Memory B cell (primary cell): ENCODE results near the gene OSBPL10.
"Not testable (repeated sequence)": the region's sequence is repeated elsewhere in the genome, so short reads cannot be mapped to it uniquely, and the experiment has no call there.

Source experiments
- ATAC-seq: fragments of 150-1000 bp; cut with Tn5 transposase; 2 replicates; pipeline ENCODE4 v1.10.0; 2021; ENCODE audit warnings: low read depth, mild to moderate bottlenecking, moderate library complexity
- DNase-seq, 2 donors: peaks; one replicate each; pipeline ENCODE4 v3.0.0; 2022; ENCODE audit warnings: low spot score in 2 of 2
- H3K27ac Mint-ChIP-seq: one replicate; pipeline ENCODE4 v1.8.0; 2022; ENCODE audit warnings: mild to moderate bottlenecking, moderate library complexity, mixed read lengths
- H3K27me3 Mint-ChIP-seq: one replicate; pipeline ENCODE4 v1.8.0; 2022; ENCODE audit warnings: mixed read lengths
- H3K36me3 Mint-ChIP-seq: one replicate; pipeline ENCODE4 v1.8.0; 2022; ENCODE audit warnings: mild to moderate bottlenecking, mixed read lengths
- H3K4me1 Mint-ChIP-seq: one replicate; pipeline ENCODE4 v1.8.0; 2022; ENCODE audit warnings: mixed read lengths
- H3K4me3 Mint-ChIP-seq: one replicate; pipeline ENCODE4 v1.8.0; 2022; ENCODE audit warnings: mild to moderate bottlenecking, moderate library complexity, mixed read lengths
- H3K9me3 Mint-ChIP-seq: one replicate; pipeline ENCODE4 v1.8.0; 2022; ENCODE audit warnings: mixed read lengths

Gene OSBPL10

DNA sequence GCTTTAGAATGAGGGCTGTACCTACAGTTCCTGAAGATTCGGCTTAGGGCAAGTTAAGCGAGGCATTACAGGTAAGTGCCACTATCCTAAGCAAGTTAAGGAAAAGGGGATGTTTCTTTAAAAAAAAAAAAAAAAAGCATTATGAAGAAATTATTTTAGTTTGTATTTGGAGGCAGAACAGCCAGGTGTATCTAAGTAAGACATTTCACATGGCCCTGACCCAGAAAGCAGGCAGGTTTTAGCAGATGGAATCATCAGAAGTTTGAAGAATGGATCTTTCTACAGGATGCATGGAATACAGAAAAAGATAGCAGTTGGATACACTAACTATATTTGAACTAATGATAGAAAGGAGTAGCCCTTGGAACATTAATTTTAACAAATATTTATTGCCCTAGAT, 105.6 kb downstream of the OSBPL10 start:
- no peak for DNase-seq
- H3K27me3 Mint-ChIP-seq: no peaks in the 10 kb centered on the region
- H3K36me3 Mint-ChIP-seq: peaks cover 53% of the 10 kb centered on the region
- H3K4me1 Mint-ChIP-seq: peaks cover 36% of the 10 kb centered on the region
- H3K4me3 Mint-ChIP-seq: no peak overlapping the region
- no peak for ATAC-seq
- H3K27ac Mint-ChIP-seq: peak overlapping the region; percentile 45
- no peaks in the 10 kb centered on the region for H3K9me3 Mint-ChIP-seq

- ATAC-seq (no peak), DNase-seq (no peak)
- H3K9me3 Mint-ChIP-seq: no peaks in the 10 kb centered on the region
- peaks cover 50% of the 10 kb centered on the region for H3K36me3 Mint-ChIP-seq
- H3K4me3 Mint-ChIP-seq: no peak overlapping the region
- no peak overlapping the region for H3K27ac Mint-ChIP-seq
- H3K27me3 Mint-ChIP-seq: no peaks in the 10 kb centered on the region
- H3K4me1 Mint-ChIP-seq: peaks cover 34% of the 10 kb centered on the region
Measured at GRCh38 chr3:31873254-31873820, 107.7 kb downstream of the OSBPL10 start.

DNA sequence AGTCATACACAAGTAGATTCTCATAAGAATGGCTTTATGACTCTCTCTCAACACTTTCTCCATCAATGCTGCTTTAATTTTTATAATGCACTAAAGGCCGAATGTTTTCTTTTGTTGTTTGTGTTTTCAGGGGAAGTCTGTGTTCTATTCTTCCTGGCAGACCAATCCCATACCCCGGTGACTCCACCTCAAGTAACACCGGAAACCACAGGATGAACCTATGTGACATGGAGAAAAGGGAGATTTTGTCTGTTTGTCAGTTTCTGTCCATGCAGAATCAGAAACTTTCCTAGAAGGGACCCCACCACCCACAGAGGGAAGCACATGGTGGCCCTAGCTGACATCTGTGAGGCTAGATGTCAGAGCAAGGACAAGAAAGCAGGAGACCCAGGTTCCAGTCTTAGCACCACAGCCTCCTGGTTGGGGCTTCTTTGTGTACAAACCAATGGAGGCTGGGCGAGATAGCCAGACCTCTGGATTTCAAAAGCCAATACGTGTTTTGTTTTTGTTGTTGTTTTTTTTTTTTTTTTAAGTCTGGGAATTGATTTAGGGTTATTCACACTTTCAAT, 109.0 kb downstream of the OSBPL10 start:
- Mint-ChIP-seq H3K27me3 (no peaks in the 10 kb centered on the region), H3K9me3 (no peaks in the 10 kb centered on the region), H3K4me1 (peaks cover 38% of the 10 kb centered on the region), H3K27ac (peak overlapping the region; percentile 87), H3K36me3 (peaks cover 49% of the 10 kb centered on the region), H3K4me3 (no peak overlapping the region)
- ATAC-seq (no peak), DNase-seq (no peak)

- Mint-ChIP-seq H3K36me3 (peaks cover 48% of the 10 kb centered on the region), H3K4me1 (peaks cover 36% of the 10 kb centered on the region)
- not testable (repeated sequence) for DNase-seq, H3K9me3 Mint-ChIP-seq, ATAC-seq, H3K27me3 Mint-ChIP-seq, H3K4me3 Mint-ChIP-seq, H3K27ac Mint-ChIP-seq
Measured at GRCh38 chr3:31870111-31870510, 111.0 kb downstream of the OSBPL10 start.

DNA sequence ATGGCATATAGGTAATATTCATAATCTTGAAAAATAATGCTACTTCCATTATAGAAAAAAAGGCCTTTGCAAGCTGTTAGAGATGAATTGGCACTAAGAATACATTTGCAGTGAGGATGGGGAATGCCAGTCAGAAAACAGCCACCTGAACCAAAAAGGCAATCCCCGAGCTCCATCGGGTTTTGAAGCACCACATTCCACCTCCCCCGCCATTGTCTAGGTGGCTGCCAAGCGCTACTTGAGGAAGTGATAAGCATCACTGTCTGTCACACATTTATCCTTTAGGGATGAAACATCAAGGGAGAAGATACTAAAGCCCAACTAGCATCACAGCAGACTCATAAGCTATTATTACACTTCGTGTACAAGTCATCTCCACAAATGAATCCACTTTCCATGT, 112.8 kb downstream of the OSBPL10 start:
- Mint-ChIP-seq H3K4me3 (no peak overlapping the region), H3K27ac (peak overlapping the region; percentile 21), H3K9me3 (no peaks in the 10 kb centered on the region)

DNA sequence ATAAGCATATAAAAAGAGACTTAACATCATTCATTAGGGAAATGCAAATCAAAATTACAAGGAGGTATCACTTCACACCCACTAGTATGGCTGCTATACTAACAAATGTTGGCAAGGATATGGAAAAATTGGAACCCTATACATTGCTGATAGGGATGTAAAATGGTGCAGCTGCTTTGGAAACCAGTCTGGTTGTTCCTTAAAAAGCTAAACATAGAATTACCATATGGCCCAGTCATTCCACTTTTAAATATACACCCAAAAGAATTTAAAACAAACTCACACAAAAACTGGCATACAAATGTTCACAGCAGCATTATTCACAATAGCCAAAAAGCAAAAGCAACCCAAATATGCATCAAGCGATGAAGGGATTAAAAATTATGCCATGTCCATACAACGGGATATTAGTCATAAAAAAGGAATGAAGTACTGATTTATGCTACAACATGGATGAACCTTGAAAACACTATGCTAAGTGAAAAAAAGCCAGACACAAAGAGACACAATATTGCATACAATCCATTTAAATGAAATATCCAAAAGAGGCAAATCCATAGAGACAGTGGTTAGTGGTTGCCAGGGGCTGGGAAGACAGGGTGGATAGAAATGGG, 118.3 kb downstream of the OSBPL10 start:
- H3K4me1 Mint-ChIP-seq: peaks cover 48% of the 10 kb centered on the region

More for the DNA sequence above, 112.8 kb downstream of the OSBPL10 start:
- DNase-seq: no peak
- Mint-ChIP-seq H3K36me3 (peaks cover 49% of the 10 kb centered on the region), H3K4me1 (peaks cover 40% of the 10 kb centered on the region), H3K27me3 (no peaks in the 10 kb centered on the region)
- no peak for ATAC-seq

DNA sequence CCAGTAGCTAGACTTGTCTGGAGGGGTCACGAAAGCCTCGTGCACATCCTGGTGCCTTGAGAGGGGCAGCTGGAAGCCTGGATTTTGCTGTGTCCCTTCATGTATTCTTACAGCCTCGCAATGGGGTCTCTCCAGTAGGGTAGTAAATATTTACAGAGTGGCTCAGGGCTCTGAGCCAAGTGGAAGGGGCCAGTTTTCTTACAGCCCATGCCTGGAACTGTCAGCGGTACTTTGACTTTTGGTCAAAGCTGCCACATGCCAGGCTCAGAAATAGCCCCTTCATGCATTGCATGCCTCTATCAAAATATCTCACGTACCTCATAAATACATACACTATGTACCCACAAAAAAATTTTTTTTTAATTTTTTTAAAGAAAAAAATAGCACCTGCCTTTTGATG, 119.2 kb downstream of the OSBPL10 start:
- H3K9me3 Mint-ChIP-seq: no peaks in the 10 kb centered on the region
- no peak overlapping the region for H3K27ac Mint-ChIP-seq
- ATAC-seq: no peak
- peak overlapping the region; percentile 14 for H3K4me3 Mint-ChIP-seq
- H3K4me1 Mint-ChIP-seq: peaks cover 44% of the 10 kb centered on the region
- peaks cover 38% of the 10 kb centered on the region for H3K36me3 Mint-ChIP-seq
- H3K27me3 Mint-ChIP-seq: no peaks in the 10 kb centered on the region
- no peak for DNase-seq

More for the DNA sequence above, 118.3 kb downstream of the OSBPL10 start:
- H3K4me3 Mint-ChIP-seq: no peak overlapping the region
- no peak for ATAC-seq
- peaks cover 43% of the 10 kb centered on the region for H3K36me3 Mint-ChIP-seq
- no peaks in the 10 kb centered on the region for H3K9me3 Mint-ChIP-seq
- H3K27me3 Mint-ChIP-seq: no peaks in the 10 kb centered on the region
- no peak for DNase-seq
- H3K27ac Mint-ChIP-seq: peak overlapping the region; percentile 4

DNA sequence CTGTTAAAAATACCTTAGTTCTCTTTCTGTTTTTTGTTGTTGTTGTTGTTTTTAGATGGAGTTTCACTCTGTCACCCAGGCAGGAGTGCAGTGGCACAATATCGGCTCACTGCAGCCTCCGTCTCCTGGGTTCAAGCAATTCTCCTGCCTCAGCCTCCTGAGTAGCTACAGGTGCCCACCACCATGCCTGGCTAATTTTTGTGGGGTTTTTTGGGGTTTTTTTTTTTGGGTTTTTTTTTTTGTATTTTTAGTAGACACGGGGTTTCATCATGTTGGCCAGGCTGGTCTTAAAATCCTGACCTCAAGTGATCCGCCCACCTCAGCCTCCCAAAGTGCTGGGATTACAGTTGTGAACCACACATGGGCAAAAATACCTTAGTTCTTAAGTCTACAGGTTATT, 120.4 kb downstream of the OSBPL10 start:
- peak overlapping the region; percentile 89 for H3K27ac Mint-ChIP-seq
- not testable (repeated sequence) for H3K9me3 Mint-ChIP-seq, ATAC-seq, H3K27me3 Mint-ChIP-seq, DNase-seq, H3K4me3 Mint-ChIP-seq
- peaks cover 33% of the 10 kb centered on the region for H3K36me3 Mint-ChIP-seq
- H3K4me1 Mint-ChIP-seq: peaks cover 42% of the 10 kb centered on the region

DNA sequence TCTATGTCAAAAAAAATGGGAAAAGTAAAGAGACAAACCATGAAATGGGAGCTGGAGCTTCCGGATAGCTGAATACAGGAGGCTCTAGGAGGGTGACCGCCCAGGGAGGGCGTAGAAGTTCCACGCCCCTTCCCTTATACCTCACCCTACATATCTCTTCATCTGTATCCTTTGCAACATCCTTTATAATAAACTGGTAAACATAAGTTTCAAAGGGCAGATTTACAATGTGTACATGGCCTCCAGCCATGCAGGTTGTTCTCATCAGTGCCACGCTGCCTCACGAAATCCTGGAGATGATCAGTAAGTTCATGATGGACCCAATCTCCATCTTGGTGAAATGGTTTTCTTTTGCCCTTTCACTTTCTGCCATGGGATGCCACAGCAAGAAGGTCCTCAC, 121.8 kb downstream of the OSBPL10 start:
- Mint-ChIP-seq H3K4me3 (no peak overlapping the region), H3K9me3 (no peaks in the 10 kb centered on the region), H3K4me1 (peaks cover 43% of the 10 kb centered on the region), H3K36me3 (peaks cover 32% of the 10 kb centered on the region), H3K27me3 (no peaks in the 10 kb centered on the region), H3K27ac (peak overlapping the region; percentile 89)
- no peak for DNase-seq
- no peak for ATAC-seq

DNA sequence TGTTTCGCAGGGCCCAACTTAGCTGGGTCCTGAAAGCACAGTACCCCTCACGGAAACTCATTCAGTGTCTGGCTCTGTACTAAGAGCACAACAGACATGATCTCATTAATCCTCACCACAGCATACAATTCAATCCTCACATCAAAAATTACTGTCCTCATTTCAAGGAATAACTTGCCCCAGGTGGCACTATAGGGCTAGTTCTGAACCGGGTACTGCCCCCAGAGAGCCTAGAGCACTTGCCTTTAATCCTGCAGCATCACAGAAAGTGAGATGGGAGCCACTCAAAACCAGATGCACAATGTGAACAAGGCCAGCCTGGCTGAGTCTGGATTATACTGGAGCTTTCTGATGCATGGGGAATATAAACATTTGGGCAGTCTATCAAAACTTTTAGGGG, 122.6 kb downstream of the OSBPL10 start:
- peak; percentile 51 for ATAC-seq

GRCh38 chr3:31853580-31853979, 127.5 kb downstream of the OSBPL10 start:
- Mint-ChIP-seq H3K27me3 (no peaks in the 10 kb centered on the region), H3K36me3 (peaks cover 33% of the 10 kb centered on the region), H3K4me1 (peaks cover 55% of the 10 kb centered on the region), H3K9me3 (no peaks in the 10 kb centered on the region), H3K27ac (peak overlapping the region; percentile 25), H3K4me3 (peak overlapping the region; percentile 52)
- peak; percentile 95 for ATAC-seq
- peak in 1 of 2 donors; percentile 14 for DNase-seq

More for the DNA sequence above, 122.6 kb downstream of the OSBPL10 start:
- H3K9me3 Mint-ChIP-seq: no peaks in the 10 kb centered on the region
- no peaks in the 10 kb centered on the region for H3K27me3 Mint-ChIP-seq
- H3K36me3 Mint-ChIP-seq: peaks cover 28% of the 10 kb centered on the region
- H3K4me1 Mint-ChIP-seq: peaks cover 47% of the 10 kb centered on the region
- DNase-seq: peak in 1 of 2 donors; percentile 18
- no peak overlapping the region for H3K4me3 Mint-ChIP-seq
- H3K27ac Mint-ChIP-seq: peak overlapping the region; percentile 89

DNA sequence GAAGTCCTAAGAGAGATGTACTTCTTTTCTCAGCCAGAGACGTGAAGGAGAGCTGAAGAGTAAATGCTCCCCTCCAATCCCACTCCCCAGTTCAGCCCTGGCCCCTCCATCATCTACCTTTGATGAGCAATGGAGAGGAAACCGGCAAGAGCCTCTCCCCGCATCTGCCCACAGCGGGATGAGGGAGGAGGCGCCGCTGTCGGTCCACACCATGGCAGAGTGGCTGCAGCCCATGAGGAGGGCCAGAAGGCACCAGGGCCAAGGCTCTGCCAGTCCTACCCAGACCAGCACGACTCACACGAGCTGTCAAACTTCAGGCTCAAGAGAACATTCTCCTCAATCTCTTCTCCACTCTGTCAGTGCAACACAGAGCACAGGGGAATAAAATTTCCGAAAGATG, 129.8 kb downstream of the OSBPL10 start:
- H3K4me1 Mint-ChIP-seq: peaks cover 67% of the 10 kb centered on the region
- H3K9me3 Mint-ChIP-seq: no peaks in the 10 kb centered on the region
- H3K4me3 Mint-ChIP-seq: no peak overlapping the region
- peak overlapping the region; percentile 52 for H3K27ac Mint-ChIP-seq
- H3K27me3 Mint-ChIP-seq: no peaks in the 10 kb centered on the region
- H3K36me3 Mint-ChIP-seq: peaks cover 45% of the 10 kb centered on the region
- no peak for ATAC-seq
- DNase-seq: no peak

DNA sequence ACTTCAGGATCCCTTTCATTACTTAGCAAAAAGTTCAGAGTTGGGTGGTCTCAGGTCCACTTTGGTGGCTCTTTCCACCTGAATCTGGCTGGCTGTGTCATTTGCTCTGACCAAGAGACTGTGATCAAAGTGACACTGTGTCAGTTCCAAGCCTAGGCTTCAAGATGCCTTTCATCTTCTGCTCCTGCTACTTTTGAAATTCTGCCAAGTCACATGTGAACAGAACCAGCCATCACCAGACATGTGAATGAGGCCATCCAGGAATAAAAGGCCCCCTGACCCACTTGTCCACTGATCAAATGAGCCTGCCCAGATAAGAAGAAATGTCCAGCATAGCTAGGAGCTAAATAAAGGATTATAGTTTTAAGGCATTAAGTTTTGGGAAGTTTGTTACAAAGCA, 132.2 kb downstream of the OSBPL10 start:
- Mint-ChIP-seq H3K9me3 (no peaks in the 10 kb centered on the region), H3K4me3 (no peak overlapping the region), H3K4me1 (peaks cover 58% of the 10 kb centered on the region), H3K27ac (peak overlapping the region; percentile 82), H3K27me3 (no peaks in the 10 kb centered on the region), H3K36me3 (peaks cover 45% of the 10 kb centered on the region)
- ATAC-seq: no peak
- no peak for DNase-seq

DNA sequence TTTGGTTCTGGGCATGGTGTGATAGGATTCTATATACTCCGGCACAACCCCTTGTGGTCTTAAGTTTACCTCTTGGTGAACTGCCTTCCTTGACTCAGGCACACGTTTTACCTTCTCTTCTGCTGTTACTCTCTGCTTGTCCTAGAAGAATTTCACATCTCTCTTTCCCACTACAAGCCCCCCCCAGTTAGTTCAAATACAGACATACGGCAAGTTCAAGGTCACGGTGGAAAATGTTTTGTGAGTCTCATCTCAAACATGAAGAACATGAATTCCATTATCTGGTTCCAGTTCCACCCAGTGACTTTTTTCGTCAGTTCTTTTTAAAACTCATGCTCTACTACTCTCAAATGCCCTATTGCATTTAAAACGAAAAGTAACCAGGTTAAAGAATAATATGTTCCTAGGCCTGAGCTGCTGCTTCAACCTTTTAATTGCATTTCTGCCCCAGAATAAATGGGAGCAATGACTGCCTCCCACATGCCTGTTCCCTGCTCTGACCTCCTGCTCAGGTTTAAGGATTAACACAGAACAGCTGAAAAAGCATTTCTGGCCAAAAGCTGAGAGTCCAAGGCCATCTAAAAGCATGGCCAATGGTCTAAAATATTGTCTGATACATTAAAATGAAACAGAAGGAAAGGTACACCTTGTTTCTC, 132.8 kb downstream of the OSBPL10 start:
- DNase-seq (no peak), ATAC-seq (no peak)
- Mint-ChIP-seq H3K4me1 (peaks cover 58% of the 10 kb centered on the region), H3K9me3 (no peaks in the 10 kb centered on the region), H3K27me3 (no peaks in the 10 kb centered on the region), H3K4me3 (no peak overlapping the region), H3K36me3 (peaks cover 50% of the 10 kb centered on the region), H3K27ac (peak overlapping the region; percentile 82)
